Hematopoietic multipotent progenitor cell treated with erythropoietin and hydrocortisone succinate and interleukin-3 and kit ligand, for 4 days (in vitro differentiated cells): ENCODE measurements around the gene CCDC159.

Source experiments
- DNase-seq: peaks from one replicate; pipeline ENCODE4 v3.0.0-alpha.2; 2015

CCDC159 gene

DNA sequence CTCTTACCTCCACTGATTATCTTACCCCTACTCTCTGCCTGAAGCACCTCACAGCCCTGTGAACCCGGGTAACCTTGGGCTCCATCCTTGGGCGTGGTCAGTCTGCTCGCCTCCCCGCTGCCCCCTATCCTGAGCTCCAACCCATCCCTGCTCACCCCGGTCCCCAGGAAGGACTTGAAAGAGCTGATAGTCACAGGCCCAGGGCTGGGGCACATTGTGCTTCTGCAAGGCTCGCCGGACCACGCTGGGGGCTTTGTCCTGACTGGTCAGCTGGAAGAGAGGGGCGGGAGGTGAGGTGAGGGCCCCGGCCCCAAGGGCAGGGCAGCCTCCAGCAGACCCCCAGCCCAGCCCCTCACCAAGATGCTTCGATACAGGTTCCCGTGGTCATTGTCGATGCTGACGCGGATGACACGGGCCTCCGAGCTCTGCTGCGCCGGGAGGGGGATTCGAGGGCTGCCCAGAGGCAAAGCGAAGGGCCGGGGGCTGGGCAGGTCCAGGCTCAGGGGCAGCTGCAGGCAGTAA is 50.8 kb downstream of the CCDC159 start:
- DNase-seq = no peak

DNA sequence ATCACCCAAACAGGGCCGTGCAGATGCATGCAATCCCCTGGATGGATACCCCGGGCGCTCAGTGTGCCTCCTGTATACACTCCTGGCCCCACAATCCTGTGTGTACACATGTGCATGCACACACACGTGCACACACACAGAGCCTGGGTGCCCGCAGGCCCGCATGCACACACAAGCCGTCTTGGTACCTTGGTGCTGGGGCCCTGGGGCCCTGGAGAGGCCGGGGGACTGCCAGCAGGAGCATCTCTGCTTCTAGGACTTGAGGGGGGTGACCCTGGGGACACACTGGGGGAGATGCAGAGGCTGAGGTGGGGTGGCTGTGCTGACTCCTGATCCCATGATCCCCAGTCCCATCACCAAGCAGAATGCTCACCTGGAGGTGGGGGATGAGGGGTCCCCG is 53.3 kb downstream of the CCDC159 start:
- no peak for DNase-seq

DNA sequence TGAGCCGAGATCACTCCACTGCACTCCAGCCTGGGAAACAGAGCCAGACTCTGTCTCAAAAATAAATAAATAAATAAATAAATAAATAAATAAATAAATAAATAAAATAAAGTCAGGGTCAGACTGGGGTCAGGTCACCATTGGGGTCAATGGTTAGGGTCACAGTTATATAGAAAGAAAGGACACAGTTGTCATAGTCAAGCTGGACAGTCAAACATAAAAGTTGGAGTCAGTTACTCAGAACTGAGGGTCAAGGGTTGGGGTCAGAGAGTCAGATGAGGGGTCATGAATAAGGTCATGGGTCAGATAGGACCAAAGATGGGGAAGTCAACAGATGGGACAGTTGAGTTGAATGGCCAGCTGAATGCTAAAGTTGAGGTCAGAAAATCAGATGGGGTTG is 54.5 kb downstream of the CCDC159 start:
- no peak for DNase-seq

DNA sequence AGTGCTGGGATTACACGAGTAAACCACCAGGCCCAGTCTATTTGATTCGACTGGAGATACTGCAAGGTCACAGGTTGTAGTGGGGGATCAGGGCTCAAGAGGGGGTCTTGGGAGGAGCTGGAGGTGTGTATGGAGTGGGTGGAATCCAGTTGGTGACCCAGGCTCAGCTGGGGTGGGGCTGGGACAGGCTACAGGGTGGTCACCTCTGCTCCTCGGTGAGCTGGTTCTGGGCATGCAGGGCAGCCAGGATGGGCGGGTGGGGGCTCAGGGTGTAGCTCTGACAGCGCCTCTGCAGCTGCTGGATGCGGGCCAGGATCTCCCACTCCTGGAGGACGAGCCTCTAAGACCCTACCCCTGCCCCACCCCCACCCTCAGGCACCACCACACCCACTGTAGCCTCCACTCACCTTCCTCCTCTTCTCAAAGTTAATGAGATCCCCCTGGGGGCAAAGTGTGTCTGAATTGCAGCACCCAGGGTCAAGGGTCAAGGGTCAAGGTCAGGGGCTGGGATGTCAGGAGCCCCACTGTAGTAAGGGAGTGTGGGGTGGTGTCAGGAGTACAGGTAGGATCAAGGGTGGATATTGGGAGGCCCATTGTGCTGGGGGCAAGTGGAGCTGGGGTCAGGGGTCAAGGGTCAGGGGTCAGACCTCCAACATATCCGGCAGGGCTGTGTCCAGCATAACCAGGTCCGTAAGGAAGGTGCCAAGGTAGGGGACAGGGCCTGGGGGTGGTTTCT is 55.7 kb downstream of the CCDC159 start:
- no peak for DNase-seq
